RWPE2 (cell line): ENCODE data around the gene PTPRT.
"Not testable (repeated sequence)": the region's sequence is repeated elsewhere in the genome, so short reads cannot be mapped to it uniquely, and the experiment has no call there.

ENCODE experiments used
- ATAC-seq: fragments of 200-7000 bp; cut with Tn5 transposase; 3 replicates; pipeline ENCODE4 v1.9.1; 2021; ENCODE audit warnings: low read depth
- DNase-seq: peaks from one replicate; pipeline ENCODE4 v3.0.0-alpha.2; 2020; ENCODE audit warnings: low spot score
- H3K27ac ChIP-seq: fragments of 450-650 bp; 2 replicates; pipeline ENCODE4 v1.5.1; 2017; ENCODE audit warnings: mild to moderate bottlenecking; ENCODE audit not compliant: poor library complexity, severe bottlenecking
- H3K27me3 ChIP-seq: fragments of 250-450 bp; sonication (Bioruptor Pico); 2 replicates; pipeline ENCODE4 v1.5.1; 2021; ENCODE audit warnings: mild to moderate bottlenecking, moderate library complexity; ENCODE audit not compliant: insufficient read depth, poor library complexity, severe bottlenecking
- H3K36me3 ChIP-seq: fragments of 250-450 bp; sonication (Bioruptor Pico); 2 replicates; pipeline ENCODE4 v1.5.1; 2020; ENCODE audit warnings: low read depth, mild to moderate bottlenecking, moderate library complexity
- H3K4me1 ChIP-seq: fragments of 250-450 bp; sonication (Bioruptor Pico); 2 replicates; pipeline ENCODE4 v1.5.1; 2021; ENCODE audit warnings: mild to moderate bottlenecking, moderate library complexity; ENCODE audit not compliant: insufficient read depth, poor library complexity, severe bottlenecking
- H3K4me3 ChIP-seq: fragments of 250-450 bp; sonication (Bioruptor Pico); 2 replicates; pipeline ENCODE4 v1.5.1; 2021; ENCODE audit warnings: mild to moderate bottlenecking, moderate library complexity; ENCODE audit not compliant: severe bottlenecking
- H3K9me3 ChIP-seq: fragments of 250-450 bp; sonication (Bioruptor Pico); 2 replicates; pipeline ENCODE4 v1.5.1; 2021; ENCODE audit warnings: mild to moderate bottlenecking, moderate library complexity; ENCODE audit not compliant: severe bottlenecking
- TF ChIP-seq, protein P1 (sequence below): fragments of 450-650 bp; IDR thresholded peaks from one replicate; pipeline ENCODE4 v1.5.1; 2017; ENCODE audit warnings: mild to moderate bottlenecking, moderate library complexity; ENCODE audit not compliant: poor library complexity, severe bottlenecking

The PTPRT gene

DNA sequence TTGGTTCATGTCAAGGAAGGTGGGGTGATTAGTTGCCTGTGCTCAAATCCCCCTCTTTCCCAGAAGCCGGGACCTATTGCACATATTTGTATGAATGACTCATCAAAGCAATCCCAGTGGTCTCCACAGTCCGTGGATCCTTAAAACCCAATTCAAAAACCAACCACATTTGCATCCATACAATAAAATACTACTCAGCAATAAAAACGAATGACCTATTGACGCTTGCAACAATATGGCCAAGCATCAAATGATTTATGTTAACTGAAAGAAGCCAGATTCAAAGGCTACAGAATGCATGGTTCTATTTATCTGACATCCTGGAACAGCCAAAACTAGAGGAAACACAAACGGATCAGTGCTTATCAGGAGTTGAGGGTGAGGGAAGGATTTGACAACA is 275.4 kb downstream of the PTPRT start:
- H3K36me3 ChIP-seq, result no peaks in the 10 kb centered on the region
- ATAC-seq, result no peak
- no peaks in the 10 kb centered on the region for H3K4me1 ChIP-seq
- no peak overlapping the region for H3K27ac ChIP-seq
- TF ChIP-seq, protein P1, sequence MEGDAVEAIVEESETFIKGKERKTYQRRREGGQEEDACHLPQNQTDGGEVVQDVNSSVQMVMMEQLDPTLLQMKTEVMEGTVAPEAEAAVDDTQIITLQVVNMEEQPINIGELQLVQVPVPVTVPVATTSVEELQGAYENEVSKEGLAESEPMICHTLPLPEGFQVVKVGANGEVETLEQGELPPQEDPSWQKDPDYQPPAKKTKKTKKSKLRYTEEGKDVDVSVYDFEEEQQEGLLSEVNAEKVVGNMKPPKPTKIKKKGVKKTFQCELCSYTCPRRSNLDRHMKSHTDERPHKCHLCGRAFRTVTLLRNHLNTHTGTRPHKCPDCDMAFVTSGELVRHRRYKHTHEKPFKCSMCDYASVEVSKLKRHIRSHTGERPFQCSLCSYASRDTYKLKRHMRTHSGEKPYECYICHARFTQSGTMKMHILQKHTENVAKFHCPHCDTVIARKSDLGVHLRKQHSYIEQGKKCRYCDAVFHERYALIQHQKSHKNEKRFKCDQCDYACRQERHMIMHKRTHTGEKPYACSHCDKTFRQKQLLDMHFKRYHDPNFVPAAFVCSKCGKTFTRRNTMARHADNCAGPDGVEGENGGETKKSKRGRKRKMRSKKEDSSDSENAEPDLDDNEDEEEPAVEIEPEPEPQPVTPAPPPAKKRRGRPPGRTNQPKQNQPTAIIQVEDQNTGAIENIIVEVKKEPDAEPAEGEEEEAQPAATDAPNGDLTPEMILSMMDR, result no peak
- peak; percentile 15 for DNase-seq
- H3K9me3 ChIP-seq, result peaks cover 4% of the 10 kb centered on the region
- no peaks in the 10 kb centered on the region for H3K27me3 ChIP-seq
- no peak overlapping the region for H3K4me3 ChIP-seq

DNA sequence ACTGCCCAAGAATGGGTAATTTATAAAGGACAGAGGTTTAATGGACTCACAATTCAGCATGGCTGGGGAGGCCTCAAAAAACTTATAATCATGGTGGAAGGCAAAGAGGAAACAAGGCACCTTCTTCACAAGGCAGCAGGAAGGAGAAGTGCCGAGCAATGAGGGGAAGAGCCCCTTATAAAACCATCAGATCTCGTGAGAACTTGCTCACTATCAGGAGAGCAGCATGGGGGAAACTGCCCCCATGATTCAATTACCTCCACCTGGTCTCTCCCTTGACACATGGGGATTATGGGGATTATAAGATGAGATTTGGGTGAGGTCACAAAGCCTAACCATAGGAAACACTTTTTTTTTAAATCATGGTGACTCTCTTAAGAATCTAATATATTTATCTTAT is 278.9 kb downstream of the PTPRT start:
- not testable (repeated sequence) for H3K36me3 ChIP-seq, H3K9me3 ChIP-seq, H3K27ac ChIP-seq, ATAC-seq, H3K4me1 ChIP-seq, DNase-seq, H3K4me3 ChIP-seq
- H3K27me3 ChIP-seq, result peaks cover 13% of the 10 kb centered on the region

DNA sequence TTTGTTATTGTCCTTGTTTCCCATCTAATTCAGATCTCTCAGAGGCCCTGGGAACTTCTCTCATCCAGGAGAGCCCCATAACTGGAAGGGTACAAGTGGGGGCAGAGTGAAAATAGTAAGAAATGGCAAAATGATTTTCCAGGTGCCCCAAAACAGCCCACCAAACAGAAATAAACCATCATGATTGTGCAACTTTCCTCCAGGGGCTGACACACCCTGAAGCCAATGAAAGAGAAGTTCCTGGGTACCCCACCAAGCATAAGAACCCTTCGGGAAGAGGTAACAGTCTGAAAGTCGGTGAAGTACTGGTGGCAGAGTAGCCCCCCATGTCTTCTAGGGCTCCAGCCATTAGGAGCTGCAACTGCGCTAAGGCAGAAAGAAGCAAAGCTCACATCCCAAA is 282.0 kb downstream of the PTPRT start:
- ATAC-seq, result no peak
- H3K4me3 ChIP-seq, result no peak overlapping the region
- H3K4me1 ChIP-seq, result no peaks in the 10 kb centered on the region
- DNase-seq, result no peak
- H3K9me3 ChIP-seq, result peaks cover 4% of the 10 kb centered on the region
- TF ChIP-seq, protein P1, result no peak
- peaks cover 13% of the 10 kb centered on the region for H3K27me3 ChIP-seq
- H3K27ac ChIP-seq, result no peak overlapping the region
- no peaks in the 10 kb centered on the region for H3K36me3 ChIP-seq

DNA sequence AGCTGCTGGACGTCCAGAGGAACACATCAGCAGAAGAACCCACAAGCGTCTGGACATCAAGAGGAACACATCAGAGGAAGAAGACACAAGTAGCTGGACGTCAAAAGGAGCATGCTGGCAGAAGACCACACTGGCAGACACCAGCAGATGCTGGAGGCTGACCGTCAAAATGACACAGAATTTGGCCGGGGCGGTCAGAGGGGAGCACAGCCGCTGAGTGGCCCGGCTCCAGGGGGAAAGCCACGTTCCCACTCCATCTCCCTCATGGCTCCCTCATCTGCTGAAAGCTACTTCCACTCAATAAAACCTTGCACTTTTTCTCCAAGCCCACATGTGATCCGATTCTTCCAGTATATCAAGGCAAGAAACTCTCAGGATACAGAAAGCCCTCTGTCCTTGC is 283.6 kb downstream of the PTPRT start:
- ATAC-seq (no peak), DNase-seq (peak; percentile 61)
- H3K27ac ChIP-seq, result no peak overlapping the region

DNA sequence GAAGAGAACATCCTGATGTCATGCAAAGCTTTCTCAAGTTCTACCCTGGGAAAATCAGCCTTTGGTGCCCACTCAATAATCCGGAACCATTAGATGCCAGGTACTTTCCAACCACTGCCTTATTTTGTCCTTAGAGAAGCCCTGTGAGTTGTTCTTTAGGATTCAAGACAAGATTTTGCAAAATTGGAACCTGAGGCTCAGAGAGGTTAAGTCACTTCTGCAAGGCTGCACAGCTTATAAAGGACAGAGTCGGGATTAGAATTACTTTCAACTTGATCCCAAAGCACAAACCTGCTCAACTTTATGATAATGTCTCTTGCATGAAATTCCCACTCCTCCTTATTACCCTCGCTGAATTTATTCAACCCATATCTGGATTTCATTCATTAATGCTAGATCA is 287.2 kb downstream of the PTPRT start:
- no peak for ATAC-seq
- Histone ChIP-seq H3K27ac (no peak overlapping the region), H3K4me3 (no peak overlapping the region), H3K36me3 (no peaks in the 10 kb centered on the region), H3K9me3 (no peaks in the 10 kb centered on the region), H3K27me3 (peaks cover 9% of the 10 kb centered on the region), H3K4me1 (no peaks in the 10 kb centered on the region)
- TF ChIP-seq, protein P1, result no peak
- DNase-seq, result no peak

More for the DNA sequence above, 283.6 kb downstream of the PTPRT start:
- no peaks in the 10 kb centered on the region for H3K9me3 ChIP-seq
- TF ChIP-seq, protein P1, result no peak
- no peak overlapping the region for H3K4me3 ChIP-seq
- no peaks in the 10 kb centered on the region for H3K4me1 ChIP-seq
- peaks cover 13% of the 10 kb centered on the region for H3K27me3 ChIP-seq
- no peaks in the 10 kb centered on the region for H3K36me3 ChIP-seq
